ENCODE measurements around the gene HOOK2.
"Not testable (repeated sequence)": the region's sequence is repeated elsewhere in the genome, so short reads cannot be mapped to it uniquely, and the experiment has no call there.

HOOK2 gene

DNA sequence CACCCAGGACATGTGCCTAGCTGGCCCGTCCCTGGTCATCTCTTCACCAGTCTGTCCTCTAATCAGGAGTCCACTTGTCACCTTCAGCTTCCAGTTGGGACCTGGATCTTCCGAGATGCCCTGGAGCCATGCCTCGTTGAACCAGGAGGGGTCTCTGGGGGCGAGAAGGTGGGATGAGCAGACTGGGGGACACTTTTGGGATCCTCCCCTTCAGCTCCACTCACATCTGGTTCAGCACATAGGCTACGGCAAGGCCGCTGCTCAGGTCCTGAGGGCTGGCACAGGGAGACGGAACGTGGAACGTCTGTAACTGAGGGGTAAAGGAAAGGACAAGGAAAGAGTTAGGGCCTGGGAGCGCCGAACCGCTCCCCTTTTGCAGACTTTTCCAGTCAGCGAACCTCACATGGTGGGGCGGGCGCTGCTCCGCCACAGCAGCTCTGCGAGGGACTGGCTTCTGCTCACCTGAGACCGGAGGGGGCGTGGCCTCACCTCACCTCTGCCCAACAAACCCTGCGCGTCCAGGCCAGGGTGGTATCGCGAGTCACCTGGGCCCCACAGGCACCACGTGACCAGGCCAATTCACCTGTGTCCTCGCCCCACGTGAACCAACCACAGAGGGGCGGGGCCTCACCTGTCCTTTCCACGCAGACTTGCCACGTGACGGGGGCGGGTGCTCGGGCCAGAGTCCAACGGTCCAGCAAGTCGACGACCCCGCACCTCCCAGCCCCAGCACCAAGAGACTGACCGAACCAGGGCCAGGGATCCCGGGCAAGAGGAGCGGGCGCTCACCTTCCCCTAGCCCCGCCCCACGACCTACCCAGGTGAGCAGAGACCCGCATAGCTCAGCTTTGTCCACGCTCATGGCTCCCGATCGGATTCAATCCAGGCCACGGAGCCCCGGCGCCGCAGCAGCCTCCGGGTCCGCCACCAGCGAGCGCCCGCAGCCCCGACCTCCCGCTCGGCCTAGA is at the start of gene HOOK2 (continued):
- TF ChIP-seq, protein P1, sequence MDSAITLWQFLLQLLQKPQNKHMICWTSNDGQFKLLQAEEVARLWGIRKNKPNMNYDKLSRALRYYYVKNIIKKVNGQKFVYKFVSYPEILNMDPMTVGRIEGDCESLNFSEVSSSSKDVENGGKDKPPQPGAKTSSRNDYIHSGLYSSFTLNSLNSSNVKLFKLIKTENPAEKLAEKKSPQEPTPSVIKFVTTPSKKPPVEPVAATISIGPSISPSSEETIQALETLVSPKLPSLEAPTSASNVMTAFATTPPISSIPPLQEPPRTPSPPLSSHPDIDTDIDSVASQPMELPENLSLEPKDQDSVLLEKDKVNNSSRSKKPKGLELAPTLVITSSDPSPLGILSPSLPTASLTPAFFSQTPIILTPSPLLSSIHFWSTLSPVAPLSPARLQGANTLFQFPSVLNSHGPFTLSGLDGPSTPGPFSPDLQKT (IDR thresholded peaks at IDR 0.05; ENCODE audit: borderline replicate concordance, low read depth, low read length), result no peak
- TF ChIP-seq ZNF155 (tag by site-specific recombination; IDR thresholded peaks at IDR 0.05), result no peak

DNA sequence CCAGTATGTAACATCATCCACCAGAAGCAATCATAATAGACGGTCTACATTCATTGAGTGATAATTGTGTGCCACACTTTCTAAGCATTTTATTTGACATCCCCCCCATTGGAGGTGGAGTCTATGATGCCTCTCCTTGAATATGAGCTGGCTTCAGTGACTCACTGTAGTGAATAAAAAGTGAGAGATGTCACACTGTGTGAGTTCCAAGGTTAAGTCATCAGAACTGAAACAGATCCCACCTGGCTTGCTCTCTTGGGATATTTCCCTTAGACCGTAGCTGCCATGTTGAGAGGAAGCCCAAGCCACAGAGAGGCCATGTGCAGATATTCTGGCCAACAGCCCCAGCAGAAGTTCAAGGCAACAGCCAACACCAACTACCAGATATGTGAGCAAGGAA is 46.4 kb upstream of the HOOK2 start:
- H3K4me1 ChIP-seq (ENCODE audit: control insufficient read depth, insufficient read depth, low read length), result no peaks in the 10 kb centered on the region
- TF ChIP-seq YY1 (tag by site-specific recombination; IDR thresholded peaks at IDR 0.05), result peak; percentile 52; the same call in 1 of the 2 replicates
- peak; percentile 12 for TF ChIP-seq SETDB1 (IDR thresholded peaks at IDR 0.05; ENCODE audit: insufficient read length, low read length)
- TF ChIP-seq, protein P2, sequence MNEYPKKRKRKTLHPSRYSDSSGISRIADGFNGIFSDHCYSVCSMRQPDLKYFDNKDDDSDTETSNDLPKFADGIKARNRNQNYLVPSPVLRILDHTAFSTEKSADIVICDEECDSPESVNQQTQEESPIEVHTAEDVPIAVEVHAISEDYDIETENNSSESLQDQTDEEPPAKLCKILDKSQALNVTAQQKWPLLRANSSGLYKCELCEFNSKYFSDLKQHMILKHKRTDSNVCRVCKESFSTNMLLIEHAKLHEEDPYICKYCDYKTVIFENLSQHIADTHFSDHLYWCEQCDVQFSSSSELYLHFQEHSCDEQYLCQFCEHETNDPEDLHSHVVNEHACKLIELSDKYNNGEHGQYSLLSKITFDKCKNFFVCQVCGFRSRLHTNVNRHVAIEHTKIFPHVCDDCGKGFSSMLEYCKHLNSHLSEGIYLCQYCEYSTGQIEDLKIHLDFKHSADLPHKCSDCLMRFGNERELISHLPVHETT (tag by site-specific recombination; IDR thresholded peaks at IDR 0.05), result peak; percentile 29; the same call in 1 of the 2 replicates
- TF ChIP-seq ZNF24 (tag by site-specific recombination; IDR thresholded peaks at IDR 0.05), result peak; percentile 38; the same call in 1 of the 2 replicates
- peak; percentile 68 for TF ChIP-seq ZNF629 (tag by site-specific recombination; IDR thresholded peaks at IDR 0.05)
- peak; percentile 79; the same call in 1 of the 2 replicates for TF ChIP-seq ZNF184 (tag by site-specific recombination; IDR thresholded peaks at IDR 0.05)
- TF ChIP-seq ZNF660 (tag by site-specific recombination; IDR thresholded peaks at IDR 0.05), result no peak
- TF ChIP-seq, protein P3, sequence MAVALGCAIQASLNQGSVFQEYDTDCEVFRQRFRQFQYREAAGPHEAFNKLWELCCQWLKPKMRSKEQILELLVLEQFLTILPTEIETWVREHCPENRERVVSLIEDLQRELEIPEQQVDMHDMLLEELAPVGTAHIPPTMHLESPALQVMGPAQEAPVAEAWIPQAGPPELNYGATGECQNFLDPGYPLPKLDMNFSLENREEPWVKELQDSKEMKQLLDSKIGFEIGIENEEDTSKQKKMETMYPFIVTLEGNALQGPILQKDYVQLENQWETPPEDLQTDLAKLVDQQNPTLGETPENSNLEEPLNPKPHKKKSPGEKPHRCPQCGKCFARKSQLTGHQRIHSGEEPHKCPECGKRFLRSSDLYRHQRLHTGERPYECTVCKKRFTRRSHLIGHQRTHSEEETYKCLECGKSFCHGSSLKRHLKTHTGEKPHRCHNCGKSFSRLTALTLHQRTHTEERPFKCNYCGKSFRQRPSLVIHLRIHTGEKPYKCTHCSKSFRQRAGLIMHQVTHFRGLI (tag by site-specific recombination; IDR thresholded peaks at IDR 0.05), result no peak
- TF ChIP-seq ZNF2 (tag by site-specific recombination; IDR thresholded peaks at IDR 0.05), result no peak
- peak; percentile 27; the same call in 1 of the 2 replicates for TF ChIP-seq ZBTB17 (tag by site-specific recombination; IDR thresholded peaks at IDR 0.05)
- peak; percentile 54; the same call in 1 of the 2 replicates for TF ChIP-seq PRDM1 (tag by site-specific recombination; IDR thresholded peaks at IDR 0.05)
- peak; percentile 34; the same call in 1 of the 2 replicates for TF ChIP-seq GLIS1 (tag by site-specific recombination; IDR thresholded peaks at IDR 0.05)
- 0 out of 2 replicates have a peak, but pooled peaks have one; percentile 32 for TF ChIP-seq SP7 (tag by site-specific recombination; IDR thresholded peaks at IDR 0.05)
- TF ChIP-seq ZNF335 (tag by site-specific recombination; conservative IDR thresholded peaks at IDR 0.05), result no peak
- no peak for TF ChIP-seq ZNF600 (tag by site-specific recombination; IDR thresholded peaks at IDR 0.05)
- TF ChIP-seq ZNF391 (tag by site-specific recombination; IDR thresholded peaks at IDR 0.05; ENCODE audit: borderline replicate concordance, low read depth), result no peak
- TF ChIP-seq IKZF3 (tag by site-specific recombination; IDR thresholded peaks at IDR 0.05), result peak; percentile 34; the same call in 1 of the 2 replicates
- TF ChIP-seq, protein P4, sequence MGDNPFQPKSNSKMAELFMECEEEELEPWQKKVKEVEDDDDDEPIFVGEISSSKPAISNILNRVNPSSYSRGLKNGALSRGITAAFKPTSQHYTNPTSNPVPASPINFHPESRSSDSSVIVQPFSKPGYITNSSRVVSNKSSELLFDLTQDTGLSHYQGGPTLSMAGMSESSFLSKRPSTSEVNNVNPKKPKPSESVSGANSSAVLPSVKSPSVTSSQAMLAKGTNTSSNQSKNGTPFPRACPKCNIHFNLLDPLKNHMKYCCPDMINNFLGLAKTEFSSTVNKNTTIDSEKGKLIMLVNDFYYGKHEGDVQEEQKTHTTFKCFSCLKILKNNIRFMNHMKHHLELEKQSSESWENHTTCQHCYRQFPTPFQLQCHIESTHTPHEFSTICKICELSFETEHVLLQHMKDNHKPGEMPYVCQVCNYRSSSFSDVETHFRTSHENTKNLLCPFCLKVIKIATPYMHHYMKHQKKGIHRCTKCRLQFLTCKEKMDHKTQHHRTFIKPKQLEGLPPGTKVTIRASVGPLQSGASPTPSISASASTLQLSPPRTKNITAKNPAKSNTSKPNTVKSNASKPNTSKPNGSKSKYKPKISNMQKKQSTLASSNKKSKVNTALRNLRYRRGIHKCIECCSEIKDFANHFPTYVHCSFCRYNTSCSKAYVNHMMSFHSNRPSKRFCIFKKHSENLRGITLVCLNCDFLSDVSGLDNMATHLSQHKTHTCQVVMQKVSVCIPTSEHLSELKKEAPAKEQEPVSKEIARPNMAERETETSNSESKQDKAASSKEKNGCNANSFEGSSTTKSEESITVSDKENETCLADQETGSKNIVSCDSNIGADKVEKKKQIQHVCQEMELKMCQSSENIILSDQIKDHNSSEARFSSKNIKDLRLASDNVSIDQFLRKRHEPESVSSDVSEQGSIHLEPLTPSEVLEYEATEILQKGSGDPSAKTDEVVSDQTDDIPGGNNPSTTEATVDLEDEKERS (tag by site-specific recombination; IDR thresholded peaks at IDR 0.05), result peak; percentile 94; the same call in 1 of the 2 replicates
- no peak for TF ChIP-seq OVOL3 (tag by site-specific recombination; IDR thresholded peaks at IDR 0.05)
- no peak overlapping the region for H3K4me3 ChIP-seq (ENCODE audit: low read depth, low read length)
- POLR2A ChIA-PET, result interaction anchor here (1.0 to 2.0 kb wide), 2 partner anchors 14 to 15 kb away, joined by 3 to 7 read pairs; partner anchors contain the start of gene RNASEH2A
- CTCF ChIA-PET, result interaction anchor here (0.6 to 2.0 kb wide), 4 partner anchors 12 to 26 kb away, joined by 3 to 8 read pairs (median 5); partner anchors contain the start of gene RTBDN
- H3K9me3 ChIP-seq (ENCODE audit: control insufficient read depth, insufficient read depth, low read depth, low read length), result no peaks in the 10 kb centered on the region
- H3K36me3 ChIP-seq (ENCODE audit: control insufficient read depth in 2 of 2, insufficient read depth in 1 of 2, low read length in 2 of 2), result peaks cover 0 to 6% of the 10 kb centered on the region in 2 experiments; a peak in 2 of 3 replicates
- no peak overlapping the region for H3K27ac ChIP-seq (ENCODE audit: extremely low read depth, low read depth, low read length)

DNA sequence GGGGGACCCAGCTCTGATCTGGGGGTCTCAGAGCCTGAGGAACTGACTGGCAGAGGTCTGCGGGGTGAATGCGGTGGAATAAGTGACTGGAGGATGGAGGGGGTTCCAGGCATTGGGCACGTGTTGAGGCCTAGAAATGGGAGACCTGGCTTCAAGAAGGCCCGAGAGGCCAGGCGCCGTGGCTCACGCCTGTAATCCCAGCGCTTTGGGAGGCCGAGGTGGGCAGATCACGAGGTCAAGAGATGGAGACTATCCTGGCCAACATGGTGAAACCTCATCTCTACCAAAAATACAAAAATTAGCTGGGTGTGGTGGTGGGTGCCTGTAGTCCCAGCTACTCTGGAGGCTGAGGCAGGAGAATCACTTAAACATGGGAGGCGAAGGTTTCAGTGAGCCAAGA is 42.5 kb upstream of the HOOK2 start:
- POLR2A ChIA-PET, result interaction anchor here (0.8 to 1.8 kb wide), 2 partner anchors 11 to 18 kb away, joined by 6 to 10 read pairs; partner anchors contain the start of gene RNASEH2A
- H3K4me1 ChIP-seq (ENCODE audit: control insufficient read depth, insufficient read depth, low read length); H3K9me3 ChIP-seq (ENCODE audit: control insufficient read depth, insufficient read depth, low read depth, low read length); H3K4me3 ChIP-seq (ENCODE audit: low read depth, low read length); H3K27ac ChIP-seq (ENCODE audit: extremely low read depth, low read depth, low read length): not testable (repeated sequence)
- CTCF ChIA-PET, result interaction anchor here (0.6 to 1.1 kb wide), 2 partner anchors 52 to 139 kb away, joined by 3 to 4 read pairs; no protein-coding TSS in a partner anchor
- H3K36me3 ChIP-seq (ENCODE audit: control insufficient read depth in 2 of 2, insufficient read depth in 1 of 2, low read length in 2 of 2), result peaks cover 11 to 35% of the 10 kb centered on the region in 2 experiments; a peak in 2 of 3 replicates

All from HEK293 (cell line).